ENCODE data around the gene ACOX2. TPM values are rescaled to one million over a fixed set of nuclear protein-coding genes. Genes with fewer than 3 reads are reported as not detected.

The ACOX2 gene
- total RNA-seq, 1 donor, result 28.6 TPM

DNA sequence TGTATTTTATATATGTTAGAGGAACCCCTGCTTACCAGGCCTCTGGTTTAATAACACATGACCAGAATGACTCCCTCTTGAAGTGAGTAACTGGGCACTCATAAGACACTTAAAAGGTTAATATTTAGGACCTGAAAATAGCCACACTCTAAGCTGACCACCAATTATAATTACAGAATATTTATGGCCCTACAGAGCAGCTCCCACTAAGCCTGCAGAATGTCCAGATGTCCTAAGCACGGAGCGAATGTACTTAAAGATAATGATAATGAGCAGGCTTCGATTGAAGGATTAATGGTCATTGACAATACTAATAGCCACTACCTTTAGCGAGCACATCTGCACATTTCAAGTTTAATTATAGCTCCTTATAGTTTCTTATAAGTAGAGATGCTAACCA, 67.9 kb downstream of the ACOX2 start:
- Histone ChIP-seq H3K4me3 (ENCODE audit: insufficient read depth, low read length) (no peak overlapping the region), H2AFZ (ENCODE audit: low read length) (no peak overlapping the region), H3K4me1 (ENCODE audit: insufficient read depth, low read length) (peaks cover 15% of the 10 kb centered on the region), H3K79me2 (ENCODE audit: insufficient read depth, low read length) (no peaks in the 10 kb centered on the region), H3K4me2 (ENCODE audit: insufficient read depth, low read length) (no peak overlapping the region), H3K27me3 (ENCODE audit: insufficient read depth, low read length) (no peaks in the 10 kb centered on the region), H3K27ac (ENCODE audit: low read depth, low read length) (no peak overlapping the region), H3K36me3 (ENCODE audit: insufficient read depth, low read length) (no peaks in the 10 kb centered on the region), H4K20me1 (ENCODE audit: insufficient read depth, low read length) (no peaks in the 10 kb centered on the region), H3K9me3 (ENCODE audit: low read depth, low read length) (no peaks in the 10 kb centered on the region)
- no peak for DNase-seq (ENCODE audit: insufficient read length, low spot score, missing footprints)
- TF ChIP-seq, protein P1, sequence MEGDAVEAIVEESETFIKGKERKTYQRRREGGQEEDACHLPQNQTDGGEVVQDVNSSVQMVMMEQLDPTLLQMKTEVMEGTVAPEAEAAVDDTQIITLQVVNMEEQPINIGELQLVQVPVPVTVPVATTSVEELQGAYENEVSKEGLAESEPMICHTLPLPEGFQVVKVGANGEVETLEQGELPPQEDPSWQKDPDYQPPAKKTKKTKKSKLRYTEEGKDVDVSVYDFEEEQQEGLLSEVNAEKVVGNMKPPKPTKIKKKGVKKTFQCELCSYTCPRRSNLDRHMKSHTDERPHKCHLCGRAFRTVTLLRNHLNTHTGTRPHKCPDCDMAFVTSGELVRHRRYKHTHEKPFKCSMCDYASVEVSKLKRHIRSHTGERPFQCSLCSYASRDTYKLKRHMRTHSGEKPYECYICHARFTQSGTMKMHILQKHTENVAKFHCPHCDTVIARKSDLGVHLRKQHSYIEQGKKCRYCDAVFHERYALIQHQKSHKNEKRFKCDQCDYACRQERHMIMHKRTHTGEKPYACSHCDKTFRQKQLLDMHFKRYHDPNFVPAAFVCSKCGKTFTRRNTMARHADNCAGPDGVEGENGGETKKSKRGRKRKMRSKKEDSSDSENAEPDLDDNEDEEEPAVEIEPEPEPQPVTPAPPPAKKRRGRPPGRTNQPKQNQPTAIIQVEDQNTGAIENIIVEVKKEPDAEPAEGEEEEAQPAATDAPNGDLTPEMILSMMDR (IDR thresholded peaks at IDR 0.05; ENCODE audit: extremely low read depth, low read depth, low read length), result no peak

DNA sequence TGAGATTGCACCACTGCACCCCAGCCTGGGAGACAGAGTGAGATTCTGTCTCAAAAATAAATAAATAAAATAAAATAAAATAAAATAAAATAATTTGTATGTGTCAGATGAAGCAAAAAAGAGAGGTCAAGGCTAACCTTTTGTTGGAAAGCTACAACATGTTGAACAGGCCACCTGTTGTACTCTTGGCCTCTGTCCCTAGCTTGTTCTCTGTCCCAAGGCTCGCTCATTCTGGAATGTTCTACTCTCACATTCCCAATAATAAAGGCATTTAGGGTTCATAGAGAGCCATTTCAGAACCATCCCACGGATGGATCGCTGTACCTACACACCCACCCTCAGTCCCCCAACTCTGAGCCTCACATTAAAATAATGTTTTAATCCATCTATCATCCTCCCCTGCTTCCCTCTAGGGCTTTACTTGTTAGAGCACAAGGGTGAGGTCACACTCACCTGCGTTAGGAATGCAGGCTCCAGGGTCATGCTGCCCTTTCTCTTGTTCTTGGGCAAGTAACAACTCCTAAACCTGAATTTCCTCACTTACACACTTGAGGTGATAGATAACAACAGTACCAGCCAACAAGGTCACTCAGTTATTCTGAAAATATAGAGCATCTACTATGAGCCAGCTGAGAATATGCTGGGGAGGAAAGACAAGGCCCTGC, 70.0 kb downstream of the ACOX2 start:
- no peaks in the 10 kb centered on the region for H4K20me1 ChIP-seq (ENCODE audit: insufficient read depth, low read length)
- H3K4me3 ChIP-seq (ENCODE audit: insufficient read depth, low read length), result no peak overlapping the region
- H3K79me2 ChIP-seq (ENCODE audit: insufficient read depth, low read length), result no peaks in the 10 kb centered on the region
- H3K36me3 ChIP-seq (ENCODE audit: insufficient read depth, low read length), result no peaks in the 10 kb centered on the region
- no peak for DNase-seq (ENCODE audit: insufficient read length, low spot score, missing footprints)
- H3K9me3 ChIP-seq (ENCODE audit: low read depth, low read length), result no peaks in the 10 kb centered on the region
- H2AFZ ChIP-seq (ENCODE audit: low read length), result no peak overlapping the region
- H3K27me3 ChIP-seq (ENCODE audit: insufficient read depth, low read length), result no peaks in the 10 kb centered on the region
- peaks cover 25% of the 10 kb centered on the region for H3K4me1 ChIP-seq (ENCODE audit: insufficient read depth, low read length)
- no peak overlapping the region for H3K27ac ChIP-seq (ENCODE audit: low read depth, low read length)
- TF ChIP-seq, protein P1 (IDR thresholded peaks at IDR 0.05; ENCODE audit: extremely low read depth, low read depth, low read length), result no peak
- no peak overlapping the region for H3K4me2 ChIP-seq (ENCODE audit: insufficient read depth, low read length)

DNA sequence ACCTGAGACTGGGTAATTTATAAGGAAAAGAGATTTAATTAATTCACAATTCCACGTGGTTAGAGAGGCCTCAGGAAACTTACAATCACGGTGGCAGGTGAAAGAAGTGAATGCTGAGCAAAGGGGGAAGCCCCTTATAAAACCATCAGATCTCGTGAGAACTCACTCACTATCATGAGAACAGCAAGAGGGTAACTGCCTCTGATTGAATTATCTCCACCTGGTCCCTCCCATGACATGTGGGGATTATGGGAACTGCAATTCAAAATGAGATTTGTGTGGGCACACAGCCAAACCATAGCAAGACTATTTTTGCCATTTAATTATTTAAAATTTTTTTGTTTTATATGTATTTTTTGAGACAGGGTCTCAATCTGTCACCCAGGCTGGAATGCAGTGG, 72.1 kb downstream of the ACOX2 start:
- Histone ChIP-seq H3K79me2 (ENCODE audit: insufficient read depth, low read length) (no peaks in the 10 kb centered on the region), H3K36me3 (ENCODE audit: insufficient read depth, low read length) (no peaks in the 10 kb centered on the region), H3K4me1 (ENCODE audit: insufficient read depth, low read length) (peaks cover 11% of the 10 kb centered on the region), H3K4me2 (ENCODE audit: insufficient read depth, low read length) (no peak overlapping the region), H2AFZ (ENCODE audit: low read length) (no peak overlapping the region), H3K4me3 (ENCODE audit: insufficient read depth, low read length) (no peak overlapping the region), H3K27me3 (ENCODE audit: insufficient read depth, low read length) (no peaks in the 10 kb centered on the region), H4K20me1 (ENCODE audit: insufficient read depth, low read length) (no peaks in the 10 kb centered on the region), H3K9me3 (ENCODE audit: low read depth, low read length) (no peaks in the 10 kb centered on the region), H3K27ac (ENCODE audit: low read depth, low read length) (no peak overlapping the region)
- TF ChIP-seq, protein P1 (IDR thresholded peaks at IDR 0.05; ENCODE audit: extremely low read depth, low read depth, low read length), result no peak
- DNase-seq (ENCODE audit: insufficient read length, low spot score, missing footprints), result no peak

DNA sequence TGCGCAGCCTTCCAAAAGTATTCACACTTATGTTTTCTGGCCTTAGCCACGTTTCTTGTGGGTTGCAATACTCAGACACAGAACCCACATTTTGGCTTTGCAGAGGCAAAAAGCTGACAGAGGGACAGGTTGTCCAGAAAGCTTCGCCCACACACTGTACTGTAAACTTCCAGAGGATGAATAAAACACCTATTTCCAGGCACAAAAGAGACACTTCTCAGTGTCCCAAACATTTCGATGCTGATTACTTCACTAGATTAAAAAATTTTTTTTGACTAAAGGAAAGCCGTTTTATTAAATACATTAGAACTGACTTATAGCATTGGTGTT, 73.1 kb downstream of the ACOX2 start:
- no peaks in the 10 kb centered on the region for H3K36me3 ChIP-seq (ENCODE audit: insufficient read depth, low read length)

More for the DNA sequence above, 73.1 kb downstream of the ACOX2 start:
- Histone ChIP-seq H3K4me2 (ENCODE audit: insufficient read depth, low read length) (peak overlapping the region; percentile 80), H2AFZ (ENCODE audit: low read length) (peak overlapping the region; percentile 69), H3K9me3 (ENCODE audit: low read depth, low read length) (no peaks in the 10 kb centered on the region), H3K4me1 (ENCODE audit: insufficient read depth, low read length) (peaks cover 11% of the 10 kb centered on the region), H3K79me2 (ENCODE audit: insufficient read depth, low read length) (no peaks in the 10 kb centered on the region), H3K27ac (ENCODE audit: low read depth, low read length) (no peak overlapping the region), H3K27me3 (ENCODE audit: insufficient read depth, low read length) (no peaks in the 10 kb centered on the region), H3K4me3 (ENCODE audit: insufficient read depth, low read length) (peak overlapping the region; percentile 53), H4K20me1 (ENCODE audit: insufficient read depth, low read length) (no peaks in the 10 kb centered on the region)
- no peak for DNase-seq (ENCODE audit: insufficient read length, low spot score, missing footprints)
- TF ChIP-seq, protein P1 (IDR thresholded peaks at IDR 0.05; ENCODE audit: extremely low read depth, low read depth, low read length), result no peak
